ENCODE data around the gene AIF1.

DNA sequence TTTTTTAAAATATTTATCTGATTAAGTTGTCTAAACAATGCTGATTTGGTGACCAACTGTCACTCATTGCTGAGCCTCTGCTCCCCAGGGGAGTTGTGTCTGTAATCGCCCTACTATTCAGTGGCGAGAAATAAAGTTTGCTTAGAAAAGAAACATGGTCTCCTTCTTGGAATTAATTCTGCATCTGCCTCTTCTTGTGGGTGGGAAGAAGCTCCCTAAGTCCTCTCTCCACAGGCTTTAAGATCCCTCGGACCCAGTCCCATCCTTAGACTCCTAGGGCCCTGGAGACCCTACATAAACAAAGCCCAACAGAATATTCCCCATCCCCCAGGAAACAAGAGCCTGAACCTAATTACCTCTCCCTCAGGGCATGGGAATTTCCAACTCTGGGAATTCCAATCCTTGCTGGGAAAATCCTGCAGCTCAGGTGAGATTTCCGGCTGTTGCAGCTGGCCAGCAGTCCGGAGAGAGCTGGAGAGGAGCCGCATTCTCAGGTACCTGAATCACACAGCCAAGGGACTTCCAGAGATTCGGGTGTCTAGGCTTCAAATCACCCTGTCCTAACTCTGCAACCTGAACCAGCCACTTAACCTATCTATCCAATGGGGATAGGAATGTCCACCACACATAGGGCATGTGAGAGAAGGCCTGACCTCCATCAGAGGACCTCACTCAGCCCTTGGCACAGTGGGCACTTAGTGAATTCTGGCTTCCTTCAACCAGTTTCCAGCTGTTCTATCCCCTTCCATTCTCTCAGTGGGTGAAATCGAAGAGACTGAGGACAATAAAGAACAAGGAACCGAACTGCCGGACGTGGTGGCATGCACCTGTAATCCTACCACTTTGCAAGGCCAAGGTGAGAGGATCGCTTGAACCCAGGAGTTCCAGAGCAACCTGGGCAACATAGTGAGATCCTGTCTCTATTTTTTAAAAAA is 36.6 kb upstream of the AIF1 start:
- TF ChIP-seq, protein P1, sequence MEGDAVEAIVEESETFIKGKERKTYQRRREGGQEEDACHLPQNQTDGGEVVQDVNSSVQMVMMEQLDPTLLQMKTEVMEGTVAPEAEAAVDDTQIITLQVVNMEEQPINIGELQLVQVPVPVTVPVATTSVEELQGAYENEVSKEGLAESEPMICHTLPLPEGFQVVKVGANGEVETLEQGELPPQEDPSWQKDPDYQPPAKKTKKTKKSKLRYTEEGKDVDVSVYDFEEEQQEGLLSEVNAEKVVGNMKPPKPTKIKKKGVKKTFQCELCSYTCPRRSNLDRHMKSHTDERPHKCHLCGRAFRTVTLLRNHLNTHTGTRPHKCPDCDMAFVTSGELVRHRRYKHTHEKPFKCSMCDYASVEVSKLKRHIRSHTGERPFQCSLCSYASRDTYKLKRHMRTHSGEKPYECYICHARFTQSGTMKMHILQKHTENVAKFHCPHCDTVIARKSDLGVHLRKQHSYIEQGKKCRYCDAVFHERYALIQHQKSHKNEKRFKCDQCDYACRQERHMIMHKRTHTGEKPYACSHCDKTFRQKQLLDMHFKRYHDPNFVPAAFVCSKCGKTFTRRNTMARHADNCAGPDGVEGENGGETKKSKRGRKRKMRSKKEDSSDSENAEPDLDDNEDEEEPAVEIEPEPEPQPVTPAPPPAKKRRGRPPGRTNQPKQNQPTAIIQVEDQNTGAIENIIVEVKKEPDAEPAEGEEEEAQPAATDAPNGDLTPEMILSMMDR (IDR thresholded peaks at IDR 0.05), result no peak
- no peak for TF ChIP-seq POLR2A (IDR thresholded peaks at IDR 0.05)
